Caco-2 (cell line): Measurements from ENCODE around the gene CGNL1. TPM values are rescaled to one million over a fixed set of nuclear protein-coding genes. Genes with fewer than 3 reads are reported as not detected.
A peak's percentile ranks its signal among the peaks of the same experiment; 100 is the strongest.

Experiments
- BruUV-seq: library from RNA; stranded (reverse); fragments of 400-500 nt; replicated peaks from 2 replicates; lab custom pipeline; 2021; lab: Mats Ljungman, UMichigan
- CTCF ChIA-PET: fragments of 300-600 bp; sonication (Branson Sonifier 250); formaldehyde crosslinking; loops from one replicate; lab custom pipeline; 2022; ENCODE audit warnings: antibody characterized with exemption; lab: Charles Lee
- POLR2A ChIA-PET: fragments of 300-600 bp; sonication (Branson Sonifier 250); formaldehyde crosslinking; loops from one replicate; lab custom pipeline; 2022; ENCODE audit warnings: antibody characterized with exemption; lab: Charles Lee
- DNase-seq, 2 experiments: peaks; one replicate each; pipeline versions ENCODE4 v3.0.0 to v3.0.0-alpha.2; 2020 to 2022
- H3K27me3 ChIP-seq: replicated peaks from 2 replicates; pipeline ENCODE4 v1.6.0; 2011; ENCODE audit warnings: low read length; ENCODE audit not compliant: control insufficient read depth, insufficient read depth
- H3K36me3 ChIP-seq: 2 replicates; pipeline ENCODE4 v1.5.1; 2011; ENCODE audit warnings: low read length; ENCODE audit not compliant: control insufficient read depth, insufficient read depth
- H3K4me1 ChIP-seq: fragments of 250-450 bp; sonication (Bioruptor Pico); 2 replicates; pipeline ENCODE4 v1.5.1; 2020; ENCODE audit warnings: mild to moderate bottlenecking
- H3K4me3 ChIP-seq: 2 replicates; pipeline ENCODE4 v1.5.1; 2011; ENCODE audit warnings: low read depth, mild to moderate bottlenecking, control low read depth, low read length
- H3K9me3 ChIP-seq: fragments of 250-450 bp; sonication (Bioruptor Pico); 2 replicates; pipeline ENCODE4 v1.5.1; 2020; ENCODE audit warnings: mild to moderate bottlenecking, moderate library complexity
- H3K27ac Mint-ChIP-seq: one replicate; pipeline ENCODE4 v1.8.0; 2022; ENCODE audit warnings: mixed read lengths; ENCODE audit not compliant: unreplicated experiment
- H3K27me3 Mint-ChIP-seq: one replicate; pipeline ENCODE4 v1.8.0; 2022; ENCODE audit warnings: mixed read lengths; ENCODE audit not compliant: insufficient read depth, unreplicated experiment
- H3K36me3 Mint-ChIP-seq: one replicate; pipeline ENCODE4 v1.8.0; 2022; ENCODE audit warnings: mild to moderate bottlenecking, mixed read lengths; ENCODE audit not compliant: insufficient read depth, unreplicated experiment
- H3K4me1 Mint-ChIP-seq: one replicate; pipeline ENCODE4 v1.8.0; 2022; ENCODE audit warnings: low read depth, mixed read lengths; ENCODE audit not compliant: unreplicated experiment
- H3K4me3 Mint-ChIP-seq: one replicate; pipeline ENCODE4 v1.8.0; 2022; ENCODE audit warnings: mild to moderate bottlenecking, moderate library complexity, mixed read lengths; ENCODE audit not compliant: unreplicated experiment
- H3K9me3 Mint-ChIP-seq: one replicate; pipeline ENCODE4 v1.8.0; 2022; ENCODE audit warnings: mixed read lengths; ENCODE audit not compliant: unreplicated experiment
- CTCF ChIP-seq, 2 experiments: fragments of 200-600 bp in 1 of 2; IDR thresholded peaks; 1 replicate in 1 of 2; 2 replicates in 1 of 2; pipeline versions ENCODE4 v1.5.1 to v1.8.0; 2011 to 2022; ENCODE audit warnings: antibody characterized with exemption in 1 of 2, control low read depth in 1 of 2, inconsistent platforms in 1 of 2, low read depth in 1 of 2, low read length in 1 of 2, mild to moderate bottlenecking in 1 of 2, moderate library complexity in 1 of 2; ENCODE audit not compliant: insufficient read depth in 1 of 2, severe bottlenecking in 1 of 2, unreplicated experiment in 1 of 2
- intact Hi-C: fragments of 100-400 bp; cut with micrococcal nuclease; formaldehyde crosslinking; loops from one replicate; pipeline ENCODE4 v1.10.0; 2022; ENCODE audit not compliant: unreplicated experiment
- total RNA-seq: library from RNA; stranded (reverse); gene quantifications from 2 replicates; pipeline ENCODE4 v1.2.3, GENCODE V29; 2022

Gene CGNL1
- total RNA-seq, 1 experiment from 2014 or later: 8.3 TPM

- Histone ChIP-seq H3K9me3 (no peaks in the 10 kb centered on the region), H3K27me3 (no peaks in the 10 kb centered on the region), H3K4me3 (no peak overlapping the region), H3K36me3 (no peaks in the 10 kb centered on the region), H3K4me1 (peaks cover 56% of the 10 kb centered on the region)
- Mint-ChIP-seq H3K27me3 (no peaks in the 10 kb centered on the region), H3K36me3 (peaks cover 12% of the 10 kb centered on the region), H3K27ac (peak overlapping the region; percentile 92), H3K4me1 (peaks cover 40% of the 10 kb centered on the region), H3K4me3 (no peak overlapping the region), H3K9me3 (peaks cover 6% of the 10 kb centered on the region)
- no peak for TF ChIP-seq CTCF (IDR thresholded peaks at IDR 0.05; ENCODE audit: insufficient read depth in 1 of 2, low read depth in 1 of 2, low read length in 1 of 2, severe bottlenecking in 1 of 2, unreplicated experiment in 1 of 2)
- POLR2A ChIA-PET: no interaction called here
- no TSS peak for BruUV-seq
- no peak for DNase-seq
- CTCF ChIA-PET: interaction anchor here (3.7 kb wide), 1 partner anchor 12 kb away, joined by 20 read pairs; no protein-coding TSS in a partner anchor
- intact Hi-C loops: no loop called here
These were observed 177.9 kb downstream of the CGNL1 start for GRCh38 chr15:57554063-57554811.

GRCh38 chr15:57554812-57555179 is 178.5 kb downstream of the CGNL1 start:
- H3K9me3 ChIP-seq: no peaks in the 10 kb centered on the region
- BruUV-seq: no TSS peak
- peaks cover 9% of the 10 kb centered on the region for H3K9me3 Mint-ChIP-seq
- ChIA-PET POLR2A (no interaction called here), CTCF (interaction anchor here (0.7 kb wide), 1 partner anchor 13 kb away, joined by 3 read pairs; no protein-coding TSS in a partner anchor)
- H3K36me3 Mint-ChIP-seq: peaks cover 12% of the 10 kb centered on the region
- H3K4me1 Mint-ChIP-seq: peaks cover 40% of the 10 kb centered on the region
- TF ChIP-seq CTCF (IDR thresholded peaks at IDR 0.05; ENCODE audit: insufficient read depth in 1 of 2, low read depth in 1 of 2, low read length in 1 of 2, severe bottlenecking in 1 of 2, unreplicated experiment in 1 of 2): no peak
- H3K4me3 Mint-ChIP-seq: no peak overlapping the region
- DNase-seq: no peak
- H3K27ac Mint-ChIP-seq: peak overlapping the region; percentile 92
- no peaks in the 10 kb centered on the region for H3K27me3 ChIP-seq
- H3K4me3 ChIP-seq: no peak overlapping the region
- H3K27me3 Mint-ChIP-seq: no peaks in the 10 kb centered on the region
- peaks cover 50% of the 10 kb centered on the region for H3K4me1 ChIP-seq
- H3K36me3 ChIP-seq: no peaks in the 10 kb centered on the region
- intact Hi-C loops: no loop called here

GRCh38 chr15:57555270-57555669 is 179.0 kb downstream of the CGNL1 start:
- Histone ChIP-seq H3K4me3 (no peak overlapping the region), H3K9me3 (no peaks in the 10 kb centered on the region), H3K36me3 (no peaks in the 10 kb centered on the region), H3K4me1 (peaks cover 50% of the 10 kb centered on the region), H3K27me3 (no peaks in the 10 kb centered on the region)
- ChIA-PET CTCF (interaction anchor here (0.7 kb wide), 1 partner anchor 13 kb away, joined by 3 read pairs; no protein-coding TSS in a partner anchor), POLR2A (no interaction called here)
- peaks cover 12% of the 10 kb centered on the region for H3K36me3 Mint-ChIP-seq
- H3K4me1 Mint-ChIP-seq: peaks cover 45% of the 10 kb centered on the region
- intact Hi-C loops: no loop called here
- H3K27me3 Mint-ChIP-seq: no peaks in the 10 kb centered on the region
- DNase-seq: no peak
- H3K27ac Mint-ChIP-seq: peak overlapping the region; percentile 92
- no TSS peak for BruUV-seq
- TF ChIP-seq CTCF (IDR thresholded peaks at IDR 0.05; ENCODE audit: insufficient read depth in 1 of 2, low read depth in 1 of 2, low read length in 1 of 2, severe bottlenecking in 1 of 2, unreplicated experiment in 1 of 2): no peak
- peaks cover 9% of the 10 kb centered on the region for H3K9me3 Mint-ChIP-seq
- no peak overlapping the region for H3K4me3 Mint-ChIP-seq
